Kidney epithelial cell (primary cell): Measurements from ENCODE around the gene ADGRV1. TPM values are rescaled to one million over a fixed set of nuclear protein-coding genes. Genes with fewer than 3 reads are reported as not detected.
A peak's percentile ranks its signal among the peaks of the same experiment; 100 is the strongest.

Experiments
- DNase-seq: peaks from one replicate; pipeline ENCODE4 v3.0.0-alpha.2; 2010; ENCODE audit warnings: low read depth
- H3K27me3 ChIP-seq: 2 replicates; pipeline ENCODE4 v1.6.0; 2011; ENCODE audit warnings: low read length; ENCODE audit not compliant: control insufficient read depth, insufficient read depth
- H3K36me3 ChIP-seq: 2 replicates; pipeline ENCODE4 v1.5.1; 2011; ENCODE audit warnings: low read length; ENCODE audit not compliant: control insufficient read depth, insufficient read depth
- H3K4me3 ChIP-seq: 2 replicates; pipeline ENCODE4 v1.5.1; 2011; ENCODE audit warnings: low read depth, mild to moderate bottlenecking, control low read depth, low read length
- total RNA-seq: library from RNA; depleted of rRNA; stranded (reverse); fragments of >200 nt; gene quantifications from 2 replicates; pipeline ENCODE4 v1.2.3, GENCODE V29; 2015
- TF ChIP-seq, protein P1 (sequence below): IDR thresholded peaks from 2 replicates; pipeline ENCODE4 v1.5.1; 2011; ENCODE audit warnings: mild to moderate bottlenecking, moderate library complexity, low read length, control low read depth, inconsistent platforms; ENCODE audit not compliant: insufficient read depth, poor library complexity, severe bottlenecking

The ADGRV1 gene
- total RNA-seq, 1 donor from 2014 or later, result 3.5 TPM

DNA sequence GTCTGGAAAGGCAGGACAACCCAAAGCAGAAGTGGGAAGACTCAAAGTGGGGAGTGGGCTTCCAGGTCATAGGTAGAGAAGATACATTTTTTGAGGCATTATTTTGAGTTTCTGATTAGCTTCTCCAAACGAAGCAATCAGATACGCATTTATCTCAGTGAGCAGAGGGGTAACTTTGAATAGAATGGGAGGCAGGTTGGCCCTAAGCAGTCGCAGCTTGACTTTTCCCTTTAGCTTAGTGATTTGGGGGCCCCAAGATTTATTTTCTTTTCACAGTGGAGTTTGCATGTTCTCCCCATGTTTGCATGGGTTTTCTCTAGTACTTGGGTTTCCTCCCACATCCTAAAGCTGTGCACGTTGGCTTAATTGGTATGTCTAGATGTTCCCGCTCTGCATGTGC is 422.6 kb downstream of the ADGRV1 start:
- Histone ChIP-seq H3K36me3 (no peaks in the 10 kb centered on the region), H3K4me3 (no peak overlapping the region), H3K27me3 (no peaks in the 10 kb centered on the region)
- TF ChIP-seq, protein P1, sequence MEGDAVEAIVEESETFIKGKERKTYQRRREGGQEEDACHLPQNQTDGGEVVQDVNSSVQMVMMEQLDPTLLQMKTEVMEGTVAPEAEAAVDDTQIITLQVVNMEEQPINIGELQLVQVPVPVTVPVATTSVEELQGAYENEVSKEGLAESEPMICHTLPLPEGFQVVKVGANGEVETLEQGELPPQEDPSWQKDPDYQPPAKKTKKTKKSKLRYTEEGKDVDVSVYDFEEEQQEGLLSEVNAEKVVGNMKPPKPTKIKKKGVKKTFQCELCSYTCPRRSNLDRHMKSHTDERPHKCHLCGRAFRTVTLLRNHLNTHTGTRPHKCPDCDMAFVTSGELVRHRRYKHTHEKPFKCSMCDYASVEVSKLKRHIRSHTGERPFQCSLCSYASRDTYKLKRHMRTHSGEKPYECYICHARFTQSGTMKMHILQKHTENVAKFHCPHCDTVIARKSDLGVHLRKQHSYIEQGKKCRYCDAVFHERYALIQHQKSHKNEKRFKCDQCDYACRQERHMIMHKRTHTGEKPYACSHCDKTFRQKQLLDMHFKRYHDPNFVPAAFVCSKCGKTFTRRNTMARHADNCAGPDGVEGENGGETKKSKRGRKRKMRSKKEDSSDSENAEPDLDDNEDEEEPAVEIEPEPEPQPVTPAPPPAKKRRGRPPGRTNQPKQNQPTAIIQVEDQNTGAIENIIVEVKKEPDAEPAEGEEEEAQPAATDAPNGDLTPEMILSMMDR, result no peak
- no peak for DNase-seq

DNA sequence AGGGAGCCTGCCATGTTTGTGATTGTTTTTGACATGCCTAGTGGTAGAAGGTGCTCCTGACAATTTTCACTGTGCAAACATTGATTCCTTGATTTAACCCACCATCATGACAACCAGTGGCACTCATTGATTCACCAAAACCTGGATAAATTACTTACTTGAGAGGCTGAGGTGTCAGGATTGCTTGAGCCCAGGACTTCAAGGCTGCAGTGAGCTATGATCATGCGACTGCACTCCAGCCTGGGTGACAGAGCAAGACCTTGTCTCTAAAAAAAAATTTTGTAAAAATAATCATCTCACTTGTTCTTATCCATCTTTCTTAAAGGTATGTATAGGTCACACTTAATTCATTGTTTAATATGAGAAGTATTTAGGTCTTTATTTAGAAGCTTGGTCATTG is 423.2 kb downstream of the ADGRV1 start:
- Histone ChIP-seq H3K4me3 (no peak overlapping the region), H3K27me3 (no peaks in the 10 kb centered on the region), H3K36me3 (no peaks in the 10 kb centered on the region)
- TF ChIP-seq, protein P1, result no peak
- no peak for DNase-seq

DNA sequence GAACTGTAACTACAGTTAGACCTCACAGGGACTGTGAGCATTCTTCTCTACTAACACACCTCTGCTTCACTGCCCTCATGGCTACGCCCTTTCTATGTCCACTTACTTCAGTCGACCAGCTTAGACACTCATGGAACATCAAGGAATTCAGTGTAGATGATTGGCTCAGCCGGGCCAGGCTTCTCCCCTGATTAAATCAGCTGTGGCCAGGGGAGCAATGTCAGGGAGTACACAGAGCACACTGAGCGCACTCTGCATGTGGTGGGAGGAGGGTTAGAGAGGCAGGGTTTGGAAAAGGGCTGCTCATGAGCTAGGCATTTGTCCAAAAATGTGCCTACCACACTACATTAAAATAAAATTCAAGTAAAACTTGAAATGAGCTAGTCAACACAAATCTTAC is 424.0 kb downstream of the ADGRV1 start:
- DNase-seq, result peak; percentile 19
- Histone ChIP-seq H3K36me3 (no peaks in the 10 kb centered on the region), H3K4me3 (no peak overlapping the region), H3K27me3 (no peaks in the 10 kb centered on the region)
- TF ChIP-seq, protein P1, result no peak

DNA sequence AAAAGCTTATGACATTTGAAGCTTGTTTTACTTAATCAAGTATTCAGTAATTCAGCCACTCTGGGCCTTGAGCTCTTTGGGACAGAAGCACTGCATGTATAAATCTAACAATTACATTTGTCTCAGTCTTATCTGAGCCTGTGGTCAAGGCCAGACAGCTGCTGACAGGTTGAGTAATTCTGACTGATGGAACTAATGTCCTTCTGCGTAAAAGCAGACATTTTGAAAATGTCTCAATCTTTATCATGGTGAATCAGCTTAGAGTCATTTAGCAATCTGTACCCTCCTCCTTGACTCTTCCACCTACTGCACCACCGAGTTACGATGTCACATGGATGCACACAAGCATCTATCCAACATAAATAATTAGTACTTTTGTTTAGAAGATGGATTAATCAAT is 424.6 kb downstream of the ADGRV1 start:
- peak; percentile 59 for DNase-seq
- TF ChIP-seq, protein P1, result no peak
- Histone ChIP-seq H3K27me3 (no peaks in the 10 kb centered on the region), H3K4me3 (no peak overlapping the region), H3K36me3 (no peaks in the 10 kb centered on the region)

DNA sequence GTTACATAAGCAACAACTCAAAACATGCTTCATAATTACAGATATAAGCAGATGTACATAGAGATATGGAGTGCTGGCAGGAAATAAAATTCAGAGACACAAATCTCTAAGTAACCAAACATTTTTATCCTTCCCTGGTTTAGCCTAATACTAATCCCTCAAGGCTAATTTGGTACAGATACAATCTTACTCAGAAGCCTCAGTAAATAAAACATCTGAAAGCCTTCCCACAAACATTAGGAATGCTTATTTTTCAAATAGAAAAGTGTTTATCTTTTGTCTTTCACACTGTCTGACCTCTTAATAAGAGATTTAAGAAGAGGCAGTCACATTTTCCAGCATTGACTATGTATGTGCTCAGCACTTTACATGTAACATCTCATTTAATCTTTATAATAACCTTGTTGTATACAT is 425.1 kb downstream of the ADGRV1 start:
- no peak overlapping the region for H3K4me3 ChIP-seq
- no peaks in the 10 kb centered on the region for H3K27me3 ChIP-seq
- H3K36me3 ChIP-seq, result no peaks in the 10 kb centered on the region
- DNase-seq, result no peak
- TF ChIP-seq, protein P1, result no peak

DNA sequence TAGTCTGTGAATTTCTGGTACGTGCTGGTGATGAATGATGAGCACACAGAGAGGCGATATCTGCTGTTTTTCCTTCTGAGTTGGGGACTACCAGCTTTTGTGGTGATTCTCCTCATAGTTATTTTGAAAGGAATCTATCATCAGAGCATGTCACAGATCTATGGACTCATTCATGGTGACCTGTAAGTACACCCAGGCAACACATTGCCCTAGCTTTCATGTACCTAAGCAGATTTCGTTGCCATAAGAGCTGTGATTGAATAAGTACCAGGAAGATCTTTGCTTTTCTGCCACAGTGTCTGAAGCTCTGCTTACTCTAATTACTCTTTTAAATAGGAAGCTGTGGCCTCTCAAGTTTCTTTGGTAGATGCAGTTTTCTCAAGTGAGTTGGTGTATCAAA is 426.7 kb downstream of the ADGRV1 start:
- Histone ChIP-seq H3K27me3 (no peaks in the 10 kb centered on the region), H3K36me3 (no peaks in the 10 kb centered on the region), H3K4me3 (no peak overlapping the region)
- DNase-seq, result no peak
- TF ChIP-seq, protein P1, result no peak
